HEK293 (cell line): ENCODE measurements around the gene STX10.

Experiments
- CTCF ChIA-PET: fragments of 350-600 bp; formaldehyde crosslinking; extraction: SDS; loops from one replicate; lab custom pipeline; 2021; ENCODE audit warnings: antibody characterized with exemption; lab: Yijun Ruan, JAX
- POLR2A ChIA-PET: fragments of 300-600 bp; formaldehyde crosslinking; extraction: SDS; loops from one replicate; lab custom pipeline; 2020; ENCODE audit warnings: antibody characterized with exemption, inconsistent platforms; lab: Yijun Ruan, JAX
- H3K27ac ChIP-seq: fragments of 200-500 bp; sonication (Bioruptor generic); 2 replicates; pipeline ENCODE4 v1.5.1; 2014; ENCODE audit warnings: low read depth, low read length, control low read depth, inconsistent platforms; ENCODE audit errors: extremely low read depth
- H3K36me3 ChIP-seq, 2 experiments: fragments of 200-500 bp in 1 of 2; sonication (Bioruptor generic) in 1 of 2; 1 replicate in 1 of 2; 2 replicates in 1 of 2; pipeline ENCODE4 v1.5.1; 2014 to 2017; ENCODE audit warnings: inconsistent platforms in 2 of 2, low read length in 2 of 2; ENCODE audit not compliant: control insufficient read depth in 2 of 2, insufficient read depth in 1 of 2
- H3K4me1 ChIP-seq: fragments of 200-500 bp; sonication (Bioruptor generic); 2 replicates; pipeline ENCODE4 v1.5.1; 2014; ENCODE audit warnings: mild to moderate bottlenecking, low read length, inconsistent platforms; ENCODE audit not compliant: control insufficient read depth, insufficient read depth
- H3K4me3 ChIP-seq: 2 replicates; pipeline ENCODE4 v1.5.1; 2011; ENCODE audit warnings: low read depth, mild to moderate bottlenecking, control low read depth, low read length, moderate library complexity
- H3K9me3 ChIP-seq: fragments of 200-500 bp; sonication (Bioruptor generic); 2 replicates; pipeline ENCODE4 v1.5.1; 2014; ENCODE audit warnings: low read depth, low read length, inconsistent platforms; ENCODE audit not compliant: control insufficient read depth, insufficient read depth
- FEZF1 ChIP-seq: fragments of 450-650 bp; formaldehyde crosslinking; IDR thresholded peaks from 2 replicates; pipeline ENCODE4 v1.5.1; 2016; ENCODE audit warnings: missing biosample characterization, missing genetic modification characterization
- GLIS1 ChIP-seq: fragments of 450-650 bp; formaldehyde crosslinking; IDR thresholded peaks from 2 replicates; pipeline ENCODE4 v1.5.1; 2016; ENCODE audit warnings: missing biosample characterization, missing genetic modification characterization
- KLF1 ChIP-seq: fragments of 450-650 bp; formaldehyde crosslinking; IDR thresholded peaks from 2 replicates; pipeline ENCODE4 v1.5.1; 2016; ENCODE audit warnings: missing biosample characterization, missing genetic modification characterization
- KLF16 ChIP-seq: fragments of 450-650 bp; formaldehyde crosslinking; IDR thresholded peaks from 2 replicates; pipeline ENCODE4 v1.5.1; 2017; ENCODE audit warnings: missing biosample characterization, missing genetic modification characterization
- KLF9 ChIP-seq: fragments of 450-650 bp; formaldehyde crosslinking; IDR thresholded peaks from 2 replicates; pipeline ENCODE4 v1.5.1; 2016; ENCODE audit warnings: missing biosample characterization, missing genetic modification characterization, low read depth
- MEIS1 ChIP-seq: sonication (generic); formaldehyde crosslinking; IDR thresholded peaks from 2 replicates; pipeline ENCODE4 v1.8.1; 2022; ENCODE audit warnings: missing genetic modification reagents, mild to moderate bottlenecking, borderline replicate concordance
- SP2 ChIP-seq: fragments of 450-650 bp; formaldehyde crosslinking; IDR thresholded peaks from 2 replicates; pipeline ENCODE4 v1.5.1; 2016; ENCODE audit warnings: missing biosample characterization, missing genetic modification characterization
- ZBTB10 ChIP-seq: fragments of 450-650 bp; formaldehyde crosslinking; IDR thresholded peaks from 2 replicates; pipeline ENCODE4 v1.5.1; 2016; ENCODE audit warnings: missing biosample characterization, missing genetic modification characterization
- ZBTB17 ChIP-seq: fragments of 450-650 bp; formaldehyde crosslinking; IDR thresholded peaks from 2 replicates; pipeline ENCODE4 v1.5.1; 2016; ENCODE audit warnings: missing biosample characterization, missing genetic modification characterization
- ZFP3 ChIP-seq: fragments of 450-650 bp; formaldehyde crosslinking; IDR thresholded peaks from 2 replicates; pipeline ENCODE4 v1.5.1; 2016; ENCODE audit warnings: low read depth, missing biosample characterization, missing genetic modification characterization
- ZIC2 ChIP-seq: fragments of 450-650 bp; formaldehyde crosslinking; IDR thresholded peaks from 2 replicates; pipeline ENCODE4 v1.5.1; 2016; ENCODE audit warnings: missing biosample characterization, missing genetic modification characterization
- ZNF138 ChIP-seq: fragments of 450-650 bp; formaldehyde crosslinking; IDR thresholded peaks from 2 replicates; pipeline ENCODE4 v1.5.1; 2016; ENCODE audit warnings: missing biosample characterization, missing genetic modification characterization, borderline replicate concordance
- ZNF157 ChIP-seq: fragments of 450-650 bp; formaldehyde crosslinking; IDR thresholded peaks from 2 replicates; pipeline ENCODE4 v1.5.1; 2016; ENCODE audit warnings: missing biosample characterization, missing genetic modification characterization
- ZNF211 ChIP-seq: fragments of 450-650 bp; formaldehyde crosslinking; IDR thresholded peaks from 2 replicates; pipeline ENCODE4 v1.5.1; 2016; ENCODE audit warnings: low read depth, missing biosample characterization, missing genetic modification characterization
- ZNF24 ChIP-seq: fragments of 450-650 bp; formaldehyde crosslinking; IDR thresholded peaks from 2 replicates; pipeline ENCODE4 v1.5.1; 2016; ENCODE audit warnings: missing biosample characterization, missing genetic modification characterization
- ZNF335 ChIP-seq: fragments of 450-650 bp; formaldehyde crosslinking; conservative IDR thresholded peaks from 2 replicates; pipeline ENCODE4 v1.5.1; 2016; ENCODE audit warnings: missing biosample characterization, missing genetic modification characterization
- ZNF394 ChIP-seq: fragments of 450-650 bp; formaldehyde crosslinking; IDR thresholded peaks from 2 replicates; pipeline ENCODE4 v1.5.1; 2016; ENCODE audit warnings: missing biosample characterization, missing genetic modification characterization, mild to moderate bottlenecking, moderate library complexity, borderline replicate concordance
- ZNF398 ChIP-seq: fragments of 450-650 bp; formaldehyde crosslinking; IDR thresholded peaks from 2 replicates; pipeline ENCODE4 v1.5.1; 2017; ENCODE audit warnings: missing biosample characterization, missing genetic modification characterization
- ZNF530 ChIP-seq: fragments of 450-650 bp; formaldehyde crosslinking; IDR thresholded peaks from 2 replicates; pipeline ENCODE4 v1.5.1; 2016; ENCODE audit warnings: low read depth, missing biosample characterization, missing genetic modification characterization
- ZNF561 ChIP-seq: fragments of 450-650 bp; IDR thresholded peaks from 2 replicates; pipeline ENCODE4 v1.5.1; 2018; ENCODE audit warnings: missing biosample characterization, missing genetic modification characterization, borderline replicate concordance
- ZNF610 ChIP-seq: fragments of 450-650 bp; formaldehyde crosslinking; IDR thresholded peaks from 2 replicates; pipeline ENCODE4 v1.5.1; 2016; ENCODE audit warnings: missing biosample characterization, missing genetic modification characterization, borderline replicate concordance
- ZNF76 ChIP-seq: fragments of 450-650 bp; formaldehyde crosslinking; IDR thresholded peaks from 2 replicates; pipeline ENCODE4; 2016; ENCODE audit warnings: low read depth, missing biosample characterization, missing genetic modification characterization, borderline replicate concordance
- ZNF776 ChIP-seq: fragments of 450-650 bp; formaldehyde crosslinking; IDR thresholded peaks from 2 replicates; pipeline ENCODE4 v1.5.0; 2017; ENCODE audit warnings: missing biosample characterization, missing genetic modification characterization, borderline replicate concordance
- ZXDB ChIP-seq: fragments of 450-650 bp; formaldehyde crosslinking; IDR thresholded peaks from 2 replicates; pipeline ENCODE4 v1.5.1; 2016; ENCODE audit warnings: missing biosample characterization, missing genetic modification characterization
- TF ChIP-seq, protein P1 (sequence below): fragments of 450-650 bp; formaldehyde crosslinking; IDR thresholded peaks from 2 replicates; pipeline ENCODE4 v1.5.1; 2017; ENCODE audit warnings: missing biosample characterization, mild to moderate bottlenecking, missing genetic modification characterization, moderate library complexity
- TF ChIP-seq, protein P2 (sequence below): fragments of 450-650 bp; formaldehyde crosslinking; optimal IDR thresholded peaks from 2 replicates; pipeline ENCODE3; 2016; ENCODE audit warnings: missing biosample characterization, mild to moderate bottlenecking, missing genetic modification characterization
- TF ChIP-seq, protein P3 (sequence below): fragments of 450-650 bp; formaldehyde crosslinking; IDR thresholded peaks from 2 replicates; pipeline ENCODE4 v1.5.1; 2016; ENCODE audit warnings: missing biosample characterization, missing genetic modification characterization

STX10 gene

GRCh38 chr19:13118424-13119193 lies 31.6 kb downstream of the STX10 start:
- H3K4me1 ChIP-seq = peaks cover 7% of the 10 kb centered on the region
- POLR2A ChIA-PET = interaction anchor here (0.5 to 4.2 kb wide), 11 partner anchors 10 to 1017 kb away, joined by 3 to 48 read pairs (median 4); partner anchors contain the start of genes GCDH, IER2 and STX10
- TF ChIP-seq, protein P1, sequence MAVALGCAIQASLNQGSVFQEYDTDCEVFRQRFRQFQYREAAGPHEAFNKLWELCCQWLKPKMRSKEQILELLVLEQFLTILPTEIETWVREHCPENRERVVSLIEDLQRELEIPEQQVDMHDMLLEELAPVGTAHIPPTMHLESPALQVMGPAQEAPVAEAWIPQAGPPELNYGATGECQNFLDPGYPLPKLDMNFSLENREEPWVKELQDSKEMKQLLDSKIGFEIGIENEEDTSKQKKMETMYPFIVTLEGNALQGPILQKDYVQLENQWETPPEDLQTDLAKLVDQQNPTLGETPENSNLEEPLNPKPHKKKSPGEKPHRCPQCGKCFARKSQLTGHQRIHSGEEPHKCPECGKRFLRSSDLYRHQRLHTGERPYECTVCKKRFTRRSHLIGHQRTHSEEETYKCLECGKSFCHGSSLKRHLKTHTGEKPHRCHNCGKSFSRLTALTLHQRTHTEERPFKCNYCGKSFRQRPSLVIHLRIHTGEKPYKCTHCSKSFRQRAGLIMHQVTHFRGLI = 0 out of 2 replicates have a peak, but pooled peaks have one; percentile 27
- TF ChIP-seq MEIS1 (CRISPR knock-in tag) (no peak), ZIC2 (peak; percentile 37; the same call in 1 of the 2 replicates), KLF16 (0 out of 2 replicates have a peak, but pooled peaks have one; percentile 33), KLF9 (tag by site-specific recombination) (peak; percentile 67), ZNF24 (0 out of 2 replicates have a peak, but pooled peaks have one; percentile 15), ZNF398 (tag by site-specific recombination) (peak; percentile 82), ZNF76 (tag by site-specific recombination) (peak; percentile 50; the same call in 1 of the 2 replicates), SP2 (tag by site-specific recombination) (peak; percentile 85), ZNF610 (tag by site-specific recombination) (peak; percentile 17; the same call in 1 of the 2 replicates), ZNF776 (tag by site-specific recombination) (no peak), ZFP3 (tag by site-specific recombination) (no peak), KLF1 (tag by site-specific recombination) (peak; percentile 85), FEZF1 (tag by site-specific recombination) (no peak), ZNF335 (peak; percentile 61; the same call in 1 of the 2 replicates), ZNF211 (no peak), ZNF157 (peak; percentile 29; the same call in 1 of the 2 replicates), ZBTB17 (tag by site-specific recombination) (peak; percentile 67), ZNF530 (no peak), ZNF138 (no peak), ZNF394 (tag by site-specific recombination) (no peak), GLIS1 (peak; percentile 97), ZBTB10 (tag by site-specific recombination) (peak; percentile 52), ZXDB (tag by site-specific recombination) (peak; percentile 61; the same call in 1 of the 2 replicates), ZNF561 (peak; percentile 28; the same call in 1 of the 2 replicates)
- TF ChIP-seq, protein P2, sequence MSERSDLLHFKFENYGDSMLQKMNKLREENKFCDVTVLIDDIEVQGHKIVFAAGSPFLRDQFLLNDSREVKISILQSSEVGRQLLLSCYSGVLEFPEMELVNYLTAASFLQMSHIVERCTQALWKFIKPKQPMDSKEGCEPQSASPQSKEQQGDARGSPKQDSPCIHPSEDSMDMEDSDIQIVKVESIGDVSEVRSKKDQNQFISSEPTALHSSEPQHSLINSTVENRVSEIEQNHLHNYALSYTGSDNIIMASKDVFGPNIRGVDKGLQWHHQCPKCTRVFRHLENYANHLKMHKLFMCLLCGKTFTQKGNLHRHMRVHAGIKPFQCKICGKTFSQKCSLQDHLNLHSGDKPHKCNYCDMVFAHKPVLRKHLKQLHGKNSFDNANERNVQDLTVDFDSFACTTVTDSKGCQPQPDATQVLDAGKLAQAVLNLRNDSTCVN (tag by site-specific recombination) = peak; percentile 44
- TF ChIP-seq, protein P3, sequence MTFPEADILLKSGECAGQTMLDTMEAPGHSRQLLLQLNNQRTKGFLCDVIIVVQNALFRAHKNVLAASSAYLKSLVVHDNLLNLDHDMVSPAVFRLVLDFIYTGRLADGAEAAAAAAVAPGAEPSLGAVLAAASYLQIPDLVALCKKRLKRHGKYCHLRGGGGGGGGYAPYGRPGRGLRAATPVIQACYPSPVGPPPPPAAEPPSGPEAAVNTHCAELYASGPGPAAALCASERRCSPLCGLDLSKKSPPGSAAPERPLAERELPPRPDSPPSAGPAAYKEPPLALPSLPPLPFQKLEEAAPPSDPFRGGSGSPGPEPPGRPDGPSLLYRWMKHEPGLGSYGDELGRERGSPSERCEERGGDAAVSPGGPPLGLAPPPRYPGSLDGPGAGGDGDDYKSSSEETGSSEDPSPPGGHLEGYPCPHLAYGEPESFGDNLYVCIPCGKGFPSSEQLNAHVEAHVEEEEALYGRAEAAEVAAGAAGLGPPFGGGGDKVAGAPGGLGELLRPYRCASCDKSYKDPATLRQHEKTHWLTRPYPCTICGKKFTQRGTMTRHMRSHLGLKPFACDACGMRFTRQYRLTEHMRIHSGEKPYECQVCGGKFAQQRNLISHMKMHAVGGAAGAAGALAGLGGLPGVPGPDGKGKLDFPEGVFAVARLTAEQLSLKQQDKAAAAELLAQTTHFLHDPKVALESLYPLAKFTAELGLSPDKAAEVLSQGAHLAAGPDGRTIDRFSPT (tag by site-specific recombination) = peak; percentile 70

More at GRCh38 chr19:13118424-13119193, 31.6 kb downstream of the STX10 start:
- H3K27ac ChIP-seq = peak overlapping the region; percentile 98
- CTCF ChIA-PET = interaction anchor here (1.0 to 2.3 kb wide), 5 partner anchors 115 to 153 kb away, joined by 3 to 13 read pairs (median 3); no protein-coding TSS in a partner anchor
- H3K36me3 ChIP-seq = peaks cover 9 to 51% of the 10 kb centered on the region in 2 experiments; a peak in 2 of 3 replicates
- peak overlapping the region; percentile 93 for H3K4me3 ChIP-seq
- no peaks in the 10 kb centered on the region for H3K9me3 ChIP-seq
